NCI-H2029 (cell line): Measurements from ENCODE around the gene GPC1.

Experiments used
- DNase-seq: peaks from one replicate; lab custom pipeline; 2025; lab: John Stamatoyannopoulos, UW

GPC1 gene

GRCh38 chr2:240456447-240457222 is 21.2 kb downstream of the GPC1 start:
- DNase-seq, result no peak

GRCh38 chr2:240457223-240458043 is 22.0 kb downstream of the GPC1 start:
- no peak for DNase-seq

GRCh38 chr2:240458044-240458899 is 22.8 kb downstream of the GPC1 start:
- no peak for DNase-seq

- no peak for DNase-seq
These were observed 23.5 kb downstream of the GPC1 start for GRCh38 chr2:240458900-240459391.

- DNase-seq, result no peak
These were observed 24.2 kb downstream of the GPC1 start for GRCh38 chr2:240459401-240460252.

GRCh38 chr2:240460253-240460711 is 24.8 kb downstream of the GPC1 start:
- no peak for DNase-seq

- no peak for DNase-seq
These were observed 25.4 kb downstream of the GPC1 start for GRCh38 chr2:240460781-240461431.

GRCh38 chr2:240461471-240462072 is 26.1 kb downstream of the GPC1 start:
- DNase-seq, result no peak

GRCh38 chr2:240462073-240462706 is 26.7 kb downstream of the GPC1 start:
- no peak for DNase-seq

GRCh38 chr2:240462707-240463273 is 27.3 kb downstream of the GPC1 start:
- no peak for DNase-seq

- no peak for DNase-seq
These were observed 27.9 kb downstream of the GPC1 start for GRCh38 chr2:240463274-240463865.

- no peak for DNase-seq
These were observed 28.5 kb downstream of the GPC1 start for GRCh38 chr2:240463866-240464481.

GRCh38 chr2:240464514-240465241 is 29.2 kb downstream of the GPC1 start:
- no peak for DNase-seq

GRCh38 chr2:240465268-240465764 is 29.9 kb downstream of the GPC1 start:
- no peak for DNase-seq

GRCh38 chr2:240465765-240466578 is 30.5 kb downstream of the GPC1 start:
- DNase-seq, result no peak

- DNase-seq, result no peak
These were observed 31.2 kb downstream of the GPC1 start for GRCh38 chr2:240466579-240467148.
